Astrocyte (in vitro differentiated cells and primary cell): ENCODE measurements around the gene NAB1.

ENCODE experiments used
- EZH2 ChIP-seq: IDR thresholded peaks from 2 replicates; pipeline ENCODE4 v1.6.1; 2012; ENCODE audit warnings: mild to moderate bottlenecking, low read length, inconsistent platforms; ENCODE audit not compliant: insufficient read depth
- TF ChIP-seq, protein P1 (sequence below): IDR thresholded peaks from 2 replicates; pipeline ENCODE4 v1.5.1; 2011; ENCODE audit warnings: low read depth, mild to moderate bottlenecking, inconsistent platforms, low read length, moderate library complexity; ENCODE audit not compliant: insufficient read depth

GRCh38 chr2:190682168-190682567 is 33.3 kb downstream of the NAB1 start:
- TF ChIP-seq, protein P1, sequence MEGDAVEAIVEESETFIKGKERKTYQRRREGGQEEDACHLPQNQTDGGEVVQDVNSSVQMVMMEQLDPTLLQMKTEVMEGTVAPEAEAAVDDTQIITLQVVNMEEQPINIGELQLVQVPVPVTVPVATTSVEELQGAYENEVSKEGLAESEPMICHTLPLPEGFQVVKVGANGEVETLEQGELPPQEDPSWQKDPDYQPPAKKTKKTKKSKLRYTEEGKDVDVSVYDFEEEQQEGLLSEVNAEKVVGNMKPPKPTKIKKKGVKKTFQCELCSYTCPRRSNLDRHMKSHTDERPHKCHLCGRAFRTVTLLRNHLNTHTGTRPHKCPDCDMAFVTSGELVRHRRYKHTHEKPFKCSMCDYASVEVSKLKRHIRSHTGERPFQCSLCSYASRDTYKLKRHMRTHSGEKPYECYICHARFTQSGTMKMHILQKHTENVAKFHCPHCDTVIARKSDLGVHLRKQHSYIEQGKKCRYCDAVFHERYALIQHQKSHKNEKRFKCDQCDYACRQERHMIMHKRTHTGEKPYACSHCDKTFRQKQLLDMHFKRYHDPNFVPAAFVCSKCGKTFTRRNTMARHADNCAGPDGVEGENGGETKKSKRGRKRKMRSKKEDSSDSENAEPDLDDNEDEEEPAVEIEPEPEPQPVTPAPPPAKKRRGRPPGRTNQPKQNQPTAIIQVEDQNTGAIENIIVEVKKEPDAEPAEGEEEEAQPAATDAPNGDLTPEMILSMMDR: no peak
- TF ChIP-seq EZH2: no peak
